Frontal cortex (tissue), 4 donors: ENCODE measurements around the gene ADAM12. TPM values are rescaled to one million over a fixed set of nuclear protein-coding genes. Genes with fewer than 3 reads are reported as not detected.
"Not testable (repeated sequence)": the region's sequence is repeated elsewhere in the genome, so short reads cannot be mapped to it uniquely, and the experiment has no call there.

Experiments used
- DNase-seq, 2 donors: peaks; one replicate each; pipeline ENCODE4 v3.0.0; 2012; ENCODE audit warnings: low spot score in 2 of 2
- FAIRE-seq: peaks from 2 replicates; lab custom pipeline; 2012; peaks lifted over from hg19 to GRCh38; lab: Jason Lieb, UNC
- total RNA-seq: library from RNA; depleted of rRNA; stranded (reverse); fragments of >200 nt; gene quantifications from one replicate; pipeline ENCODE4 v1.2.3, GENCODE V29; 2014
- donor health status: control.
- donor health status: control.
- donor health status: control.

Gene ADAM12
- total RNA-seq, 1 donor from 2014 or later, result 2.9 TPM

- no peak for FAIRE-seq
- no peak for DNase-seq
Observed at GRCh38 chr10:126049759-126050700, 338.2 kb downstream of the ADAM12 start.

GRCh38 chr10:126047749-126048148 is 340.5 kb downstream of the ADAM12 start:
- DNase-seq, FAIRE-seq: not testable (repeated sequence)

- DNase-seq (no peak), FAIRE-seq (no peak)
Observed at GRCh38 chr10:126046831-126047230, 341.4 kb downstream of the ADAM12 start.

- FAIRE-seq (no peak), DNase-seq (no peak)
Observed at GRCh38 chr10:126045861-126046260, 342.4 kb downstream of the ADAM12 start.

- FAIRE-seq (no peak), DNase-seq (no peak)
Observed at GRCh38 chr10:126043389-126043788, 344.9 kb downstream of the ADAM12 start.

- FAIRE-seq, result no peak
- DNase-seq, result no peak
Observed at GRCh38 chr10:126042906-126043305, 345.4 kb downstream of the ADAM12 start.

GRCh38 chr10:126042354-126042753 is 345.9 kb downstream of the ADAM12 start:
- FAIRE-seq (no peak), DNase-seq (no peak)

- DNase-seq, result peak; percentile 34 to 62
- FAIRE-seq, result no peak
Observed at GRCh38 chr10:126041804-126042231, 346.5 kb downstream of the ADAM12 start.

- DNase-seq (no peak), FAIRE-seq (no peak)
Observed at GRCh38 chr10:126041117-126041516, 347.2 kb downstream of the ADAM12 start.

GRCh38 chr10:126037946-126038345 is 350.3 kb downstream of the ADAM12 start:
- FAIRE-seq, result no peak
- DNase-seq, result no peak

- DNase-seq (no peak), FAIRE-seq (no peak)
Observed at GRCh38 chr10:126036515-126036914, 351.8 kb downstream of the ADAM12 start.

- FAIRE-seq, result no peak
Observed at GRCh38 chr10:126034586-126034985, 353.7 kb downstream of the ADAM12 start.

GRCh38 chr10:126029999-126030398 is 358.3 kb downstream of the ADAM12 start:
- FAIRE-seq (no peak), DNase-seq (no peak)

More at GRCh38 chr10:126034586-126034985, 353.7 kb downstream of the ADAM12 start:
- DNase-seq, result no peak

GRCh38 chr10:126027692-126028091 is 360.6 kb downstream of the ADAM12 start:
- FAIRE-seq, result no peak

GRCh38 chr10:126022841-126023240 is 365.4 kb downstream of the ADAM12 start:
- no peak for FAIRE-seq

More at GRCh38 chr10:126027692-126028091, 360.6 kb downstream of the ADAM12 start:
- no peak for DNase-seq

GRCh38 chr10:126021833-126022500 is 366.3 kb downstream of the ADAM12 start:
- no peak for DNase-seq
- FAIRE-seq, result no peak

More at GRCh38 chr10:126022841-126023240, 365.4 kb downstream of the ADAM12 start:
- DNase-seq, result no peak

GRCh38 chr10:126017961-126018560 is 370.2 kb downstream of the ADAM12 start:
- FAIRE-seq (no peak), DNase-seq (no peak)

- DNase-seq (no peak), FAIRE-seq (no peak)
Observed at GRCh38 chr10:126016882-126017281, 371.4 kb downstream of the ADAM12 start.

- no peak for DNase-seq
- no peak for FAIRE-seq
Observed at GRCh38 chr10:126016156-126016805, 372.0 kb downstream of the ADAM12 start.

GRCh38 chr10:126015413-126015812 is 372.9 kb downstream of the ADAM12 start:
- no peak for FAIRE-seq
- DNase-seq, result no peak
